SU-DHL-6 (cell line): Measurements from ENCODE around the gene PLEKHH2.

Source experiments
- CTCF ChIP-seq: fragments of 200-600 bp; sonication (generic); IDR thresholded peaks from one replicate; pipeline ENCODE4 v1.5.1; 2017; ENCODE audit warnings: antibody characterized with exemption, mild to moderate bottlenecking, low read length, moderate library complexity; ENCODE audit not compliant: insufficient read depth, poor library complexity, severe bottlenecking
- EZH2phosphoT487 ChIP-seq: fragments of 200-600 bp; sonication (generic), shearing (Covaris generic); conservative IDR thresholded peaks from 2 replicates; pipeline ENCODE4 v1.6.1; 2018; ENCODE audit warnings: mild to moderate bottlenecking, antibody characterized with exemption, low read length, moderate library complexity, mixed read lengths

- TF ChIP-seq CTCF, result no peak
- no peak for TF ChIP-seq EZH2phosphoT487
These were observed 141.2 kb downstream of the PLEKHH2 start for GRCh38 chr2:43778233-43778632.
